Measurements from ENCODE around the gene SCMH1.
"Not testable (repeated sequence)": the region's sequence is repeated elsewhere in the genome, so short reads cannot be mapped to it uniquely, and the experiment has no call there.

The SCMH1 gene

GRCh38 chr1:41144285-41144684 lies 97.8 kb downstream of the SCMH1 start:
- no peak for DNase-seq

GRCh38 chr1:41138549-41138948 lies 103.6 kb downstream of the SCMH1 start:
- no peak for DNase-seq

- DNase-seq, result no peak
These were observed 106.7 kb downstream of the SCMH1 start for GRCh38 chr1:41135196-41135947.

- DNase-seq, result not testable (repeated sequence)
These were observed 107.8 kb downstream of the SCMH1 start for GRCh38 chr1:41134325-41134724.

- DNase-seq, result peak; percentile 66
These were observed 119.1 kb downstream of the SCMH1 start for GRCh38 chr1:41122851-41123518.

GRCh38 chr1:41122148-41122547 lies 120.0 kb downstream of the SCMH1 start:
- DNase-seq, result no peak

GRCh38 chr1:41118645-41119044 lies 123.5 kb downstream of the SCMH1 start:
- DNase-seq, result no peak

GRCh38 chr1:41117241-41117640 lies 124.9 kb downstream of the SCMH1 start:
- DNase-seq, result not testable (repeated sequence)

- DNase-seq, result no peak
These were observed 131.4 kb downstream of the SCMH1 start for GRCh38 chr1:41110736-41111135.

- DNase-seq, result no peak
These were observed 131.8 kb downstream of the SCMH1 start for GRCh38 chr1:41110286-41110685.

- peak; percentile 10 for DNase-seq
These were observed 132.6 kb downstream of the SCMH1 start for GRCh38 chr1:41109310-41110197.

- no peak for DNase-seq
These were observed 133.3 kb downstream of the SCMH1 start for GRCh38 chr1:41108696-41109275.

- DNase-seq, result no peak
These were observed 138.3 kb downstream of the SCMH1 start for GRCh38 chr1:41103766-41104165.

- DNase-seq, result no peak
These were observed 139.5 kb downstream of the SCMH1 start for GRCh38 chr1:41102653-41103052.

GRCh38 chr1:41101950-41102607 lies 140.0 kb downstream of the SCMH1 start:
- DNase-seq, result no peak

GRCh38 chr1:41101076-41101475 lies 141.0 kb downstream of the SCMH1 start:
- DNase-seq, result no peak

- no peak for DNase-seq
These were observed 141.9 kb downstream of the SCMH1 start for GRCh38 chr1:41100170-41100569.

- no peak for DNase-seq
These were observed 143.2 kb downstream of the SCMH1 start for GRCh38 chr1:41098730-41099460.

- DNase-seq, result no peak
These were observed 145.0 kb downstream of the SCMH1 start for GRCh38 chr1:41097105-41097504.

GRCh38 chr1:41093826-41094225 lies 148.3 kb downstream of the SCMH1 start:
- no peak for DNase-seq

GRCh38 chr1:41086921-41087320 lies 155.2 kb downstream of the SCMH1 start:
- DNase-seq, result no peak

- no peak for DNase-seq
These were observed 163.5 kb downstream of the SCMH1 start for GRCh38 chr1:41078616-41079015.
